T follicular helper cell (primary cell): ENCODE data around the gene OR2L5.

Source experiments
- DNase-seq: peaks from one replicate; pipeline ENCODE4 v3.0.0-alpha.2; 2020; ENCODE audit warnings: low read depth
- total RNA-seq, 2 experiments: gene quantifications; one replicate each; lab custom pipeline; 2026; lab: John Stamatoyannopoulos, UW

OR2L5 gene
- 0 reads per million in 2 experiments for total RNA-seq

DNA sequence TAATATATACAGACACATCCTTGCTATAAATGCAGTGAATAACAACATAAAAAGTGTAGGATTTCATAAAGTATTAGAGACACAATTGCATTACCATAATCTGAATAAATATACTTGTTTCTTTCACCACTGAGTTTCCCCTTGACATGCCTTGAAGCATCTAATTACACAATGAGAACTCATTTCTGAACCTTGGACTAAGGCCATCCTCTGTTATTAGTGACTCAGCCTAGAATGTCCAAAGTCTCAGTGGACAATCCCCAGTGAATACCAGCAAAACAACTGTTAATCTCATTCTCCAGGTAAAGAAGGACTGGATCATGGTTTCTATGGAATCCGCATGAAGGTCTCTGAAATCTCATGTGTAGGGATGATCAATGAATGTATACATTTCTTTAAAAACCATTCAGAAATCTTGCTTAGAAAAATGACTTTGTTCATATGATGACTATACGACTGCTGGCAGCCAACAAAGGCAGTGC is at the start of gene OR2L5:
OR2L5 (plus strand) TSS at position 432 of the 482 bp plus-strand sequence. CDS start 8,288 bp downstream, outside the sequence.
- DNase-seq, result no peak

- DNase-seq, result no peak
These were observed 48.5 kb upstream of the OR2L5 start, which contains the start of gene OR2AK2 for GRCh38 chr1:247964933-247965332. Gene OR2AK2, plus strand, starts transcription at chr1:247965233. Its CDS starts 144 bp downstream, at chr1:247965377.

- no peak for DNase-seq
These were observed 46.8 kb upstream of the OR2L5 start for GRCh38 chr1:247966532-247967204.

DNA sequence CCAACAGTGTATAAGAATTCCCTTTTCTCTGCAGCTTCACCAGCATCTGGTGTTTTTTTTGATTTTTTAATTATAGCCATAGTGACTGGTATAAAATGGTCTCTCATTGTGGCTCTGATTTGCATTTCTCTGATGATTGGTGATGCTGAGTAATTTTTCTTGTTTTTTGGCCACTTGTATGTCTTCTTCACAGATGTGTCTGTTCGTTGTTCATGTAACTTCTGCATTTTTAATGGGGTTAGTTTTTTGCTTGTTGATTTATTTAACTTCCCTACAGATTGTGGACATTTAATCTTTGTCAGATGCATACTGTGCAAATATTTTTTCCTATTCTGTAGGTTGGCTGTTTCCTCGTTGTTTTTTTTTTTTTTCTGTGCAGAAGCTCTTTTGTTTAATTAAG is 20.5 kb upstream of the OR2L5 start:
- no peak for DNase-seq

DNA sequence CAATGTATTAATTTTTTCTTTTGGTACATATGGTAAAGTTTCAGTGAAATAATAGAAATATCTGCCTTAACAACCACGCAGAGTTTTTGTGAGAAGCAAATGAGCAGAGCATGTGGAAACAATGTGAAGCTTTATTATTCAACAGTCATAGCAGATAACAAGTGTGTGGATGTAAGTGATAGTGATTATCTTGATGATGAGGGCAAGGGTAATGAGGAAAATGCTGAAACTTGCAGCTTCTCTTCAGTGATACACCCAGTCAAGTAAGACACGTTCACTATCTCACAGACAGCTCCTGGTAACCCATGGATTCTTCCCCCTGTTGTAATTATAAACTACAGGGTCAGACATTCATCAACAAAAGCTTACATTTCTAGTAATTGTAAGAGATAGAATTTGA is 14.6 kb upstream of the OR2L5 start:
- DNase-seq, result no peak

- DNase-seq, result no peak
These were observed 13.3 kb upstream of the OR2L5 start for GRCh38 chr1:248000169-248000568.

DNA sequence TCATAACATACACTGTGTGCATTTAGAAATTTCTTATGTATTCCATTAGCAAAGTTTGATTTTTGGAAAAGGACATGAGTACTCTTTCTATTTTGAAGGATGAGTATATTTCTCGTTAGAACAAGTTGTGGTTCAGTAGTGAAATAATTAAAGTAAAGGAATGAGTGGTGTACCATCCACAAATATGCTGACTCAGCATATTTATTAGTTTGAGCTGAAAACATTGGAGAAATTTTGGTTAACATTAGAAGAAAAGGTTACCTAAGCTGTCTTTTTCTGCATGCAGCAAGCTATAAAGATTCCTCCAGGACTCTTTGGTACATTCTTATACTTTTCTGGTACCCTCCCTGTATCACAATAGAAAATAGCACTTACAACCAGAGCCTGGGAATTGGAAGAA is 5.7 kb upstream of the OR2L5 start:
- no peak for DNase-seq

DNA sequence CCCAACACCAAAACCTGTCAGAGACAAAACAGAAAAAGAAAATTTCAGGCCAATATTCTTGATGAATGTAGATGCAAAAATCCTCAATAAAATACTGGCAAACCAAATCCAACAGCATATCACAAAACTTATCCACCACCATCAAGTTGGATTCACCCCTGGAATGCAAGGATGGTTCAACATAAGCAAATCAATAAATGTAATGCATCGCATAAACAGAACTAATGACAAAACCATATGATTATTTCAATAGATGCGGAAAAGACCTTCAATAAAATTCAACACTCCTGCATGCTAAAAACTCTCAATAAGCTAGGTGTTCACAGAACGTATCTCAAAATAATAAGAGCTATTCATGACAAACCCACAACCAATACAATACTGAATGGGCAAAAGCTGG is 3.8 kb upstream of the OR2L5 start:
- DNase-seq, result no peak

GRCh38 chr1:248015803-248016202 is 2.3 kb downstream of the OR2L5 start:
- no peak for DNase-seq

DNA sequence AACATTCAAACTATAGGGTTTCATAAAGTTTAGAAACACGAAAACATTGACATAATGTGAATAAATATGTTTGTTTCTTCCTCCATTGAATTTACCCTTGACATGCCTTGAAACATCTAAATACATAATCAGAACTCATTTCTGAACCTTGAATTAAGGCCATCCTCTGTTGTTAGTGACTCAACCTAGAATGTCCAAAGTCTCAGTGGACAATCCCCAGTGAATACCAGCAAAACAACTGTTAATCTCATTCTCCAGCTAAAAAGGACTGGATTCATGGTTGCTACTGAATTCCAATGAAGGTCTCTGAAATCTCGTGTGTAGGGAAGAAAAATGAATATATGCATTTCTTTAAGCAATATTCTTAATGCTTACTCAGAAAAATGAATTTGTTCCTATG is 16.3 kb downstream of the OR2L5 start, which contains the start of gene OR2L2:
OR2L2 (plus strand) TSS at position 301 of the 400 bp plus-strand sequence. CDS start 8,198 bp downstream, outside the sequence.
- DNase-seq, result no peak

GRCh38 chr1:248045209-248045608 is 31.7 kb downstream of the OR2L5 start:
- no peak for DNase-seq

- no peak for DNase-seq
These were observed 33.1 kb downstream of the OR2L5 start, which contains the start of gene OR2L3 for GRCh38 chr1:248046536-248046935. Gene OR2L3, plus strand, starts transcription at chr1:248046836. Its CDS starts 13,846 bp downstream, at chr1:248060682.

DNA sequence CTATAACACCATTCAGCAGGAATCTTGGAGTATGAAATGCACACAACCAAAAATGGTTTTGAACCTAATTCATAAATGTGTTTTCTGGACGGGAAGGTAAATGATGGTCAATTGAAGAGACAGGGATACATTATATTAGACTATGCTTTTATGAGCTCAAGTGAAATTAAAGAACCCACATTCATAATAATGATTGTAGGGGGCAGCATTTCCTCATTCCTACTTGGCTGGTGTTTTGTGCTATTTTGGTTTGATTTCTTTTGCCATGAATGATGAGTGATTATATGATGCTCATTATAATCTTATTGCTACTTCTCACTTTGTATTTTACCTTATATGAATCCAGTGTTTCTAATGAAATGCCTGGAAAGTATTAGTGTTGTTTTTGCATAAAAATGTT is 33.5 kb downstream of the OR2L5 start:
- DNase-seq, result no peak

GRCh38 chr1:248054671-248055070 is 41.2 kb downstream of the OR2L5 start:
- no peak for DNase-seq

- DNase-seq, result no peak
These were observed 41.8 kb downstream of the OR2L5 start for GRCh38 chr1:248055261-248055660.

DNA sequence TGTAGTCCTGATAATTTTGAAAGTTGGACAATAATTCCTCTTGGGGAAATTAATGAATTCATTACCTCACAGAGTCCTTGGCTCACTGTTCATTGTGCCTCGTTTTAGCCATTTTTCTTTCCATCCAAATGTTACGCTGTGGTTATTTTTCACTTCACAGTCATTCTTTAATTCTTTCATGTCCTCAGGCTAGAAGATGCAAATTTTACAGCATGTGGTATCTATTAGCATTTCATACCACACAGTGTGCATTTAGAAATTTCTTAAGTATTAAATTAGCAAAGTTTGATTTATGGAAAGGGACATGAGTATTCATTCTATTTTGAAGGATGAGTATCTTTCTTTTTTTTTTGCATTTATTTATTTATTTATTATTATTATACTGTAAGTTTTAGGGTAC is 51.6 kb downstream of the OR2L5 start:
- no peak for DNase-seq

GRCh38 chr1:248065604-248066003 is 52.1 kb downstream of the OR2L5 start:
- DNase-seq, result no peak
